ENCODE results near the gene TNFAIP8L1. TPM values are rescaled to one million over a fixed set of nuclear protein-coding genes. Genes with fewer than 3 reads are reported as not detected.

Gene TNFAIP8L1
- total RNA-seq, 4 donors from 2014 or later, result 3.8 to 9.5 (median 7.8) TPM

- no peak for DNase-seq
- 20 to 25% methylated on average over 7 of the region's 13 CpGs for WGBS, 2 donors
- peaks cover 8 to 16% of the 10 kb centered on the region in 2 donors for H3K4me1 ChIP-seq
- H3K9me3 ChIP-seq, result no peaks in the 10 kb centered on the region
- TF ChIP-seq, protein P1, sequence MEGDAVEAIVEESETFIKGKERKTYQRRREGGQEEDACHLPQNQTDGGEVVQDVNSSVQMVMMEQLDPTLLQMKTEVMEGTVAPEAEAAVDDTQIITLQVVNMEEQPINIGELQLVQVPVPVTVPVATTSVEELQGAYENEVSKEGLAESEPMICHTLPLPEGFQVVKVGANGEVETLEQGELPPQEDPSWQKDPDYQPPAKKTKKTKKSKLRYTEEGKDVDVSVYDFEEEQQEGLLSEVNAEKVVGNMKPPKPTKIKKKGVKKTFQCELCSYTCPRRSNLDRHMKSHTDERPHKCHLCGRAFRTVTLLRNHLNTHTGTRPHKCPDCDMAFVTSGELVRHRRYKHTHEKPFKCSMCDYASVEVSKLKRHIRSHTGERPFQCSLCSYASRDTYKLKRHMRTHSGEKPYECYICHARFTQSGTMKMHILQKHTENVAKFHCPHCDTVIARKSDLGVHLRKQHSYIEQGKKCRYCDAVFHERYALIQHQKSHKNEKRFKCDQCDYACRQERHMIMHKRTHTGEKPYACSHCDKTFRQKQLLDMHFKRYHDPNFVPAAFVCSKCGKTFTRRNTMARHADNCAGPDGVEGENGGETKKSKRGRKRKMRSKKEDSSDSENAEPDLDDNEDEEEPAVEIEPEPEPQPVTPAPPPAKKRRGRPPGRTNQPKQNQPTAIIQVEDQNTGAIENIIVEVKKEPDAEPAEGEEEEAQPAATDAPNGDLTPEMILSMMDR (IDR thresholded peaks at IDR 0.05), result no peak
- no peak for TF ChIP-seq POLR2A (IDR thresholded peaks at IDR 0.05)
- no peak overlapping the region for H3K27ac ChIP-seq
- intact Hi-C loops (cut with DNase I), result loop anchor here (5.0 kb wide), 2 partner anchors 58 to 78 kb away; partner anchors contain the start of gene SEMA6B
- H3K4me3 ChIP-seq (replicated peaks in 1 of 3), result peak overlapping the region in 1 of 3 donors; percentile 29
- H3K36me3 ChIP-seq, result no peaks in the 10 kb centered on the region
- no peaks in the 10 kb centered on the region for H3K27me3 ChIP-seq
Measured at GRCh38 chr19:4635754-4636116, 3.6 kb upstream of the TNFAIP8L1 start.

DNA sequence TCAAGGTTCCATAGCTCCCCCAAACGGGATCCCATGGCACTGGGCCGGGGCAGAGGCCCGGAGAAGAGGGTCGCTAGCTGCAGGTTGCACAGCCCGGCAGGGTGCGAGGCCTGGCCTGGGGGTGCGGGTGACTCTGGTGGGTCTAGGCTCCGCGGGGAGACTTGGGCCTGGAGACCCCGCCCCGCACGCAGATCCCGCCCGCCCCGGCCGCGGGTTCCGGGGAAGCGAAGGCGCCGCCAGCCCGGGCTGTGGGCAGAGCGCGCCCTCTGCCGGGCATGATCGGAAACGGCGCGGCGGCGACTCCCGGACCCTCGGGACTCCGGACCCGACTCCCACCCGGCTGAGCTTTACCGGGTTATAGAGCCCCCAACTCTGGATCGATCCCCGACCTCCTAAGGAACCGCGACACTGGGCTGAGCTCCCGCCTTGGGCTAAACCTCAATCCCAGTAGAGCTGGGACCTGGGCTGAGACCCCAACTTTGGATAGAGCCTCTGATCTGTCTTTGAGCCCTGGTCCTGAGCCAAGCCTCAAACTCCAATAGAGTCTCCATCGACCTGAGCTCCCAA is 3.1 kb upstream of the TNFAIP8L1 start:
- no peak overlapping the region for H3K27ac ChIP-seq
- intact Hi-C loops (cut with DNase I), result loop anchor here (5.0 kb wide), 2 partner anchors 59 to 79 kb away; partner anchors contain the start of gene SEMA6B
- peak overlapping the region in 1 of 3 donors; percentile 29 for H3K4me3 ChIP-seq (replicated peaks in 1 of 3)
- peak; percentile 43 to 46 for DNase-seq
- peaks cover 8 to 16% of the 10 kb centered on the region in 2 donors for H3K4me1 ChIP-seq
- 0% methylated on average over 6 to 10 of the region's 43 CpGs for WGBS, 2 donors
- TF ChIP-seq POLR2A (IDR thresholded peaks at IDR 0.05), result no peak
- TF ChIP-seq, protein P1 (IDR thresholded peaks at IDR 0.05), result peak; percentile 59 to 99 (median 84)
- no peaks in the 10 kb centered on the region for H3K9me3 ChIP-seq
- no peaks in the 10 kb centered on the region for H3K36me3 ChIP-seq
- H3K27me3 ChIP-seq, result no peaks in the 10 kb centered on the region

DNA sequence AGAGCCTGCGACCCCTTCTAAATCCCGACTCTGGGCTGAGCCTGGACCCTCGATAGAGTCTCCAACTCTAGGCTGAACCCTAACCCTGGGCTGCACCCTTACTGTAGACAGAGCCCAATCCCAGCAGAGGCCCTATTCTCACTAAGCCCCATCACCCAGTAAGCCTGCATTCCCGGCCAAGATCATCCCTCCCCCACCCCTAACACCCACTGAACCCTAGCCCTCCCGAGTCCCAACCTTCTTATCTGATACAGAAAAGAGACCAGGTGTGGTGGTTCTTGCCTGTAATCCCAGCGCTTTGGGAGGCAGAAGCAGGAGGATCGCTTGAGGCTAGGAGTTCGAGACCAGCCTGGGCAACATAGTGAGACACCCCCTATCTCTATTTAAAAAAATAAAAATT is 2.6 kb upstream of the TNFAIP8L1 start:
- intact Hi-C loops (cut with DNase I), result loop anchor here (5.0 kb wide), 2 partner anchors 59 to 79 kb away; partner anchors contain the start of gene SEMA6B
- 64 to 66% methylated on average over 5 to 8 of the region's 8 CpGs for WGBS, 2 donors
- no peak for DNase-seq
- no peaks in the 10 kb centered on the region for H3K9me3 ChIP-seq
- H3K36me3 ChIP-seq, result no peaks in the 10 kb centered on the region
- H3K4me1 ChIP-seq, result peaks cover 8 to 16% of the 10 kb centered on the region in 2 donors
- H3K27me3 ChIP-seq, result no peaks in the 10 kb centered on the region
- TF ChIP-seq POLR2A (IDR thresholded peaks at IDR 0.05), result no peak
- TF ChIP-seq, protein P1 (IDR thresholded peaks at IDR 0.05), result no peak
- H3K4me3 ChIP-seq (replicated peaks in 1 of 3), result no peak overlapping the region
- no peak overlapping the region for H3K27ac ChIP-seq

DNA sequence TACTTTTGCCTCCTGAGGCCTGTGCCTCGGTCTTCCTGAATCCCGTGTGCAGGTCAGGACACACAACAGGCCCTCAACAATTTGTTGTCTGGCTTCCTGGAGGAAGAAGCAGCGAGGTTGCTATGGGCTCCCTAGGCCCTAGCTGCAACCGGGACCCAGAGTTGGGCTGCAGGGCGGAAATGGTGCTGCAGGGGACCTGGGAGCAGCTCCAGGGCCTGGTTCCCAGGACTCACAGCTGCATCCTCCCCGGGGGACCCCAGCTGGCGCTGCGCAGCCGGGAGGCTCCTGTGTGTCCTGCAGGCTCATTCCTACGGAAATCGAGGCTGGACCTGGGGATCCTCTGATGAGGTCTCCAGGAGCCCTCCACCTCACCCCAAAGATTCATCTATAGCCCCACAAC is 999 bp upstream of the TNFAIP8L1 start:
- Histone ChIP-seq H3K4me1 (peaks cover 8 to 16% of the 10 kb centered on the region in 2 donors), H3K27me3 (no peaks in the 10 kb centered on the region), H3K4me3 (replicated peaks in 1 of 3) (no peak overlapping the region), H3K9me3 (no peaks in the 10 kb centered on the region), H3K27ac (peak overlapping the region; percentile 8 to 68 (median 49)), H3K36me3 (no peaks in the 10 kb centered on the region)
- DNase-seq, result peak; percentile 12 to 37
- intact Hi-C loops (cut with DNase I), result loop anchor here (5.0 kb wide), 2 partner anchors 61 to 81 kb away; partner anchors contain the start of gene SEMA6B
- WGBS, 2 donors, result 82 to 85% methylated on average over 4 to 7 of the region's 11 CpGs
- TF ChIP-seq, protein P1 (IDR thresholded peaks at IDR 0.05), result no peak
- no peak for TF ChIP-seq POLR2A (IDR thresholded peaks at IDR 0.05)

GRCh38 chr19:4639531-4640246 is 373 bp downstream of the TNFAIP8L1 start:
- Histone ChIP-seq H3K36me3 (no peaks in the 10 kb centered on the region), H3K27me3 (no peaks in the 10 kb centered on the region), H3K9me3 (no peaks in the 10 kb centered on the region), H3K27ac (peak overlapping the region in 2 of 3 donors; percentile 0 to 61), H3K4me3 (replicated peaks in 1 of 3) (peak overlapping the region in 1 of 3 donors; percentile 45), H3K4me1 (peaks cover 8 to 16% of the 10 kb centered on the region in 2 donors)
- intact Hi-C loops (cut with DNase I), result loop anchor here (5.0 kb wide), 2 partner anchors 62 to 82 kb away; partner anchors contain the start of gene SEMA6B
- peak in 1 of 2 donors; percentile 19 for DNase-seq
- TF ChIP-seq, protein P1 (IDR thresholded peaks at IDR 0.05), result no peak
- TF ChIP-seq POLR2A (IDR thresholded peaks at IDR 0.05), result peak in 1 of 2 donors; percentile 2
- WGBS, 2 donors, result 15 to 54% methylated on average over 6 to 16 of the region's 39 CpGs

Measured in thyroid gland (tissue), 4 donors.